ENCODE data around the gene SPECC1. TPM values are rescaled to one million over a fixed set of nuclear protein-coding genes. Genes with fewer than 3 reads are reported as not detected.

The SPECC1 gene
- total and polyA plus RNA-seq, 10 of the 15 experiments (the other 5 are each of a cell fraction or from before 2014, with no cell fraction given): 6.4 to 40.6 (median 23.9) TPM

- ChIA-PET SMC1A (ENCODE audit: uncharacterized antibody, unreplicated experiment) (interaction anchor here (0.7 kb wide), 1 partner anchor 390 kb away, joined by 3 read pairs; no protein-coding TSS in a partner anchor), POLR2A (no interaction called here), CTCF (interaction anchor here (1.1 kb wide), 1 partner anchor 86 kb away, joined by 3 read pairs; no protein-coding TSS in a partner anchor), RAD21 (ENCODE audit: unreplicated experiment) (no interaction called here)
- Histone ChIP-seq H3K36me3 (ENCODE audit: control insufficient read depth in 2 of 2, insufficient read depth in 2 of 2, low read length in 1 of 2) (no peaks in the 10 kb centered on the region; a peak in 1 of 4 replicates), H2AFZ (ENCODE audit: control insufficient read depth, low read depth, low read length) (no peak overlapping the region), H3K79me2 (ENCODE audit: control insufficient read depth, insufficient read depth, low read length) (no peaks in the 10 kb centered on the region), H3K27ac (ENCODE audit: control insufficient read depth, insufficient read depth) (no peak overlapping the region), H3K4me2 (ENCODE audit: control insufficient read depth, insufficient read depth) (no peak overlapping the region), H3K9me3 (replicated peaks; ENCODE audit: control insufficient read depth, insufficient read depth, low read length) (no peaks in the 10 kb centered on the region), H3K4me1 (ENCODE audit: control insufficient read depth, insufficient read depth, low read length) (no peaks in the 10 kb centered on the region), H4K20me1 (ENCODE audit: control insufficient read depth, insufficient read depth) (no peaks in the 10 kb centered on the region), H3K4me3 (no peak overlapping the region), H3K9ac (ENCODE audit: control insufficient read depth, insufficient read depth, low read length) (no peak overlapping the region), H3K27me3 (replicated peaks in 1 of 2; ENCODE audit: control insufficient read depth in 2 of 2, insufficient read depth in 2 of 2, low read length in 1 of 2) (no peaks in the 10 kb centered on the region)
- TF ChIP-seq ATF7 (IDR thresholded peaks at IDR 0.05; ENCODE audit: low read depth) (no peak), PBX3 (IDR thresholded peaks at IDR 0.05; ENCODE audit: insufficient replicate concordance, low read depth, low read length) (no peak), SMAD5 (IDR thresholded peaks at IDR 0.05; ENCODE audit: low read depth) (no peak), IRF5 (IDR thresholded peaks at IDR 0.05; ENCODE audit: borderline replicate concordance) (no peak)
- in situ Hi-C loops (cut with MboI) (loop anchor here (5.0 to 10.0 kb wide), 3 partner anchors 83 to 323 kb away; no protein-coding TSS in a partner anchor), intact Hi-C loops (cut with micrococcal nuclease; ENCODE audit: unreplicated experiment) (no loop called here)
- FAIRE-seq: no peak
- ATAC-seq: no peak
- WGBS (ENCODE audit: insufficient coverage, insufficient replicate concordance, low lambda C conversion rate, missing lambda C conversion rate): 91% methylated on average over 9 of the region's 10 CpGs
- BruUV-seq (replicated peaks): no TSS peak
- DNase-seq (ENCODE audit: low read depth, low spot score): no peak
Observed at GRCh38 chr17:20315311-20315710, 306.2 kb downstream of the SPECC1 start.
